HepG2 (cell line): Measurements from ENCODE around the gene DBNDD2.

Experiments used
- EZH2 ChIP-seq: conservative IDR thresholded peaks from 2 replicates; pipeline ENCODE4 v1.6.1; 2012; ENCODE audit warnings: mild to moderate bottlenecking, low read depth, low read length, moderate library complexity
- KAT8 ChIP-seq: IDR thresholded peaks from 2 replicates; pipeline ENCODE4 v1.6.1; 2016; ENCODE audit warnings: missing genetic modification reagents, missing compliant biosample characterization
- RFX1 ChIP-seq: fragments of 450-650 bp; IDR thresholded peaks from 2 replicates; pipeline ENCODE4 v1.6.1; 2017
- UBTF ChIP-seq: sonication (generic); formaldehyde crosslinking; IDR thresholded peaks from 2 replicates; pipeline ENCODE4 v1.4.0; 2020; ENCODE audit warnings: mild to moderate bottlenecking, missing genetic modification reagents
- ZBTB49 ChIP-seq: sonication (generic); formaldehyde crosslinking; IDR thresholded peaks from 2 replicates; pipeline ENCODE4 v1.4.0; 2020; ENCODE audit warnings: missing genetic modification reagents, borderline replicate concordance
- ZNF792 ChIP-seq: IDR thresholded peaks from 2 replicates; pipeline ENCODE4 v1.6.1; 2016

GRCh38 chr20:45433976-45434375 lies 25.9 kb downstream of the DBNDD2 start:
- TF ChIP-seq KAT8 (CRISPR knock-in tag) (no peak), EZH2 (no peak), ZNF792 (CRISPR knock-in tag) (no peak), UBTF (no peak), ZBTB49 (CRISPR knock-in tag) (no peak), RFX1 (no peak)
